ENCODE data around the gene AGER.
A peak's percentile ranks its signal among the peaks of the same experiment; 100 is the strongest.

AGER gene

GRCh38 chr6:32220021-32220420 is 36.0 kb upstream of the AGER start:
- no peak overlapping the region for H3K27ac ChIP-seq (ENCODE audit: extremely low read depth, low read depth, low read length)
- no peak overlapping the region for H3K4me3 ChIP-seq (ENCODE audit: low read depth, low read length)
- CTCF ChIA-PET = interaction anchor here (0.7 kb wide), 1 partner anchor 53 kb away, joined by 3 read pairs; no protein-coding TSS in a partner anchor
- TF ChIP-seq ZEB2 (tag by site-specific recombination; IDR thresholded peaks at IDR 0.05) (no peak), ZNF274 (IDR thresholded peaks at IDR 0.05; ENCODE audit: low read length) (no peak), ZNF274 (tag by site-specific recombination; IDR thresholded peaks at IDR 0.05; ENCODE audit: borderline replicate concordance) (no peak), ZNF311 (tag by site-specific recombination; IDR thresholded peaks at IDR 0.05; ENCODE audit: borderline replicate concordance) (no peak), ZNF529 (tag by site-specific recombination; IDR thresholded peaks at IDR 0.05; ENCODE audit: insufficient replicate concordance) (no peak), SP2 (tag by site-specific recombination; IDR thresholded peaks at IDR 0.05) (no peak), ZNF449 (tag by site-specific recombination; IDR thresholded peaks at IDR 0.05) (no peak), KLF10 (tag by site-specific recombination; IDR thresholded peaks at IDR 0.05) (no peak), ZNF292 (tag by site-specific recombination; IDR thresholded peaks at IDR 0.05; ENCODE audit: borderline replicate concordance, low read depth) (no peak)
- no peaks in the 10 kb centered on the region for H3K36me3 ChIP-seq (ENCODE audit: control insufficient read depth in 2 of 2, insufficient read depth in 1 of 2, low read length in 2 of 2)
- POLR2A ChIA-PET = no interaction called here
- no peaks in the 10 kb centered on the region for H3K4me1 ChIP-seq (ENCODE audit: control insufficient read depth, insufficient read depth, low read length)
- no peaks in the 10 kb centered on the region for H3K9me3 ChIP-seq (ENCODE audit: control insufficient read depth, insufficient read depth, low read depth, low read length)

GRCh38 chr6:32218167-32218566 is 34.1 kb upstream of the AGER start:
- Histone ChIP-seq H3K36me3 (ENCODE audit: control insufficient read depth in 2 of 2, insufficient read depth in 1 of 2, low read length in 2 of 2) (no peaks in the 10 kb centered on the region), H3K4me1 (ENCODE audit: control insufficient read depth, insufficient read depth, low read length) (no peaks in the 10 kb centered on the region), H3K9me3 (ENCODE audit: control insufficient read depth, insufficient read depth, low read depth, low read length) (no peaks in the 10 kb centered on the region), H3K27ac (ENCODE audit: extremely low read depth, low read depth, low read length) (no peak overlapping the region), H3K4me3 (ENCODE audit: low read depth, low read length) (no peak overlapping the region)
- ChIA-PET CTCF (interaction anchor here (1.0 kb wide), 1 partner anchor 25 kb away, joined by 5 read pairs; no protein-coding TSS in a partner anchor), POLR2A (no interaction called here)
- TF ChIP-seq SETDB1 (IDR thresholded peaks at IDR 0.05; ENCODE audit: insufficient read length, low read length) (no peak), ZIC2 (tag by site-specific recombination; IDR thresholded peaks at IDR 0.05) (peak; percentile 19; the same call in 1 of the 2 replicates), KLF1 (tag by site-specific recombination; IDR thresholded peaks at IDR 0.05) (no peak), GLIS1 (tag by site-specific recombination; IDR thresholded peaks at IDR 0.05) (peak; percentile 27), ZNF555 (tag by site-specific recombination; conservative IDR thresholded peaks at IDR 0.05) (no peak), ZNF302 (tag by site-specific recombination; IDR thresholded peaks at IDR 0.05; ENCODE audit: low read depth) (no peak), ZNF449 (tag by site-specific recombination; IDR thresholded peaks at IDR 0.05) (peak; percentile 94)

- Histone ChIP-seq H3K27ac (ENCODE audit: extremely low read depth, low read depth, low read length) (no peak overlapping the region), H3K4me1 (ENCODE audit: control insufficient read depth, insufficient read depth, low read length) (no peaks in the 10 kb centered on the region), H3K9me3 (ENCODE audit: control insufficient read depth, insufficient read depth, low read depth, low read length) (no peaks in the 10 kb centered on the region), H3K4me3 (ENCODE audit: low read depth, low read length) (no peak overlapping the region), H3K36me3 (ENCODE audit: control insufficient read depth in 2 of 2, insufficient read depth in 1 of 2, low read length in 2 of 2) (no peaks in the 10 kb centered on the region)
- CTCF ChIA-PET = no interaction called here
- POLR2A ChIA-PET = no interaction called here
- TF ChIP-seq ZNF280D (tag by site-specific recombination; IDR thresholded peaks at IDR 0.05) (no peak), ZNF223 (tag by site-specific recombination; IDR thresholded peaks at IDR 0.05) (no peak), ZBTB6 (tag by site-specific recombination; IDR thresholded peaks at IDR 0.05) (no peak), ZNF792 (tag by site-specific recombination; IDR thresholded peaks at IDR 0.05) (no peak), ZNF660 (tag by site-specific recombination; IDR thresholded peaks at IDR 0.05) (no peak)
Measured at GRCh38 chr6:32216998-32217397, 32.9 kb upstream of the AGER start.
